NCI-H2029 (cell line): Measurements from ENCODE around the gene PDZRN3.

Experiments used
- DNase-seq: peaks from one replicate; lab custom pipeline; 2025; lab: John Stamatoyannopoulos, UW

Gene PDZRN3

GRCh38 chr3:73624821-73625665 lies at the start of gene PDZRN3:
Gene PDZRN3, minus strand, starts transcription at chr3:73624941.
- no peak for DNase-seq

- no peak for DNase-seq
Observed at GRCh38 chr3:73674280-73674679, 49.5 kb upstream of the PDZRN3 start.

GRCh38 chr3:73669260-73669659 lies 44.5 kb upstream of the PDZRN3 start:
- DNase-seq, result no peak

GRCh38 chr3:73668391-73668790 lies 43.6 kb upstream of the PDZRN3 start:
- DNase-seq, result no peak

GRCh38 chr3:73667889-73668288 lies 43.1 kb upstream of the PDZRN3 start:
- DNase-seq, result no peak

GRCh38 chr3:73665286-73665685 lies 40.5 kb upstream of the PDZRN3 start:
- DNase-seq, result no peak

GRCh38 chr3:73664389-73664788 lies 39.6 kb upstream of the PDZRN3 start:
- DNase-seq, result no peak

- DNase-seq, result no peak
Observed at GRCh38 chr3:73663495-73663894, 38.8 kb upstream of the PDZRN3 start.

- DNase-seq, result no peak
Observed at GRCh38 chr3:73661265-73661664, 36.5 kb upstream of the PDZRN3 start.

- no peak for DNase-seq
Observed at GRCh38 chr3:73658227-73658626, 33.5 kb upstream of the PDZRN3 start.

- no peak for DNase-seq
Observed at GRCh38 chr3:73657186-73657585, 32.4 kb upstream of the PDZRN3 start.

GRCh38 chr3:73656241-73656890 lies 31.6 kb upstream of the PDZRN3 start:
- no peak for DNase-seq

GRCh38 chr3:73655197-73655596 lies 30.5 kb upstream of the PDZRN3 start:
- DNase-seq, result no peak

GRCh38 chr3:73653877-73654276 lies 29.1 kb upstream of the PDZRN3 start:
- DNase-seq, result no peak

- no peak for DNase-seq
Observed at GRCh38 chr3:73653351-73653750, 28.6 kb upstream of the PDZRN3 start.

GRCh38 chr3:73652896-73653295 lies 28.2 kb upstream of the PDZRN3 start:
- no peak for DNase-seq

GRCh38 chr3:73637042-73637441 lies 12.3 kb upstream of the PDZRN3 start:
- DNase-seq, result peak; percentile 35

- no peak for DNase-seq
Observed at GRCh38 chr3:73635254-73635653, 10.5 kb upstream of the PDZRN3 start.

GRCh38 chr3:73633916-73634344 lies 9.2 kb upstream of the PDZRN3 start:
- no peak for DNase-seq

GRCh38 chr3:73633453-73633852 lies 8.7 kb upstream of the PDZRN3 start:
- no peak for DNase-seq

GRCh38 chr3:73626106-73626505 lies 1.4 kb upstream of the PDZRN3 start:
- no peak for DNase-seq

GRCh38 chr3:73624017-73624820 lies 522 bp downstream of the PDZRN3 start:
- DNase-seq, result no peak

- no peak for DNase-seq
Observed at GRCh38 chr3:73623346-73623745, 1.4 kb downstream of the PDZRN3 start.
